Adrenal gland (tissue), 12 donors: ENCODE data around the gene ANKRD55. TPM values are rescaled to one million over a fixed set of nuclear protein-coding genes. Genes with fewer than 3 reads are reported as not detected.
"Not testable (repeated sequence)": the region's sequence is repeated elsewhere in the genome, so short reads cannot be mapped to it uniquely, and the experiment has no call there.

Experiments
- DNase-seq, 7 donors: peaks; one replicate each; pipeline ENCODE4 v3.0.0-alpha.2; 2019 to 2020
- H3K27ac ChIP-seq, 5 donors: fragments of 200-600 bp; sonication (generic) in 4 of 5; 1 replicate in 3 of 5; 2 replicates in 2 of 5; pipeline versions ENCODE4 v1.5.1 to v1.8.0; 2016 to 2020; ENCODE audit warnings: mild to moderate bottlenecking in 1 of 5
- H3K27me3 ChIP-seq: fragments of 200-600 bp; 2 replicates; pipeline ENCODE4 v1.8.0; 2021
- H3K36me3 ChIP-seq, 2 donors: fragments of 200-600 bp; replicated peaks in 1 of 2; 1 replicate in 1 of 2; 2 replicates in 1 of 2; pipeline versions ENCODE4 v1.5.1 to v1.8.0; 2018 to 2022
- H3K4me1 ChIP-seq, 2 donors: fragments of 200-600 bp; replicated peaks in 1 of 2; 1 replicate in 1 of 2; 2 replicates in 1 of 2; pipeline versions ENCODE4 v1.5.1 to v1.8.0; 2018 to 2021
- H3K4me3 ChIP-seq, 4 donors: fragments of 200-600 bp; sonication (generic) in 3 of 4; one replicate each; pipeline ENCODE4 v1.5.1; 2016 to 2018
- H3K9me3 ChIP-seq, 3 donors: fragments of 200-600 bp; sonication (generic) in 1 of 3; replicated peaks in 1 of 3; 1 replicate in 2 of 3; 2 replicates in 1 of 3; pipeline versions ENCODE4 v1.5.1 to v1.8.0; 2016 to 2021
- POLR2A ChIP-seq, 2 donors: fragments of 450-650 bp; IDR thresholded peaks; one replicate each; pipeline ENCODE4 v1.6.1; 2017; ENCODE audit warnings: antibody characterized with exemption in 2 of 2, mild to moderate bottlenecking in 2 of 2, moderate library complexity in 1 of 2
- WGBS, 4 donors: extraction: QIAGEN DNeasy Blood & Tissue Kit in 2 of 4; methylation state at CpG; one replicate each; pipeline versions ENCODE4 v1.1.5 to v1.1.7; 2013 to 2017; 5-methylcytosine and 5-hydroxymethylcytosine counted together
- intact Hi-C, 2 donors: fragments of 100-400 bp; cut with DNase I; formaldehyde crosslinking; loops; one replicate each; pipeline versions ENCODE4 v1.14.1 to v1.15.0; 2022 to 2023
- polyA plus RNA-seq, 3 donors: library from polyadenylated mRNA; stranded (reverse); fragments of 200-250 nt in 2 of 3; fragments of 350-450 nt in 1 of 3; fragmentation: Illumina TruSeq in 1 of 3; extraction: RNeasy Lipid Tissue Mini Kit (QIAGEN cat#74804) in 1 of 3; gene quantifications; one replicate each; pipeline ENCODE4 v1.2.3, GENCODE V29; 2013 to 2014
- total RNA-seq, 9 donors: library from RNA; depleted of rRNA in 4 of 9; stranded (reverse); fragments of >200 nt in 4 of 9; fragments of 120-200 nt in 1 of 9; fragmentation: NEBNext Ultra II Directional in 1 of 9; extraction: Animal tissue kit (Norgen Biotek cat#: 25700) in 1 of 9; gene quantifications; one replicate each; pipeline versions ENCODE4 v1.1.0 to v1.2.4, GENCODE V29; 2013 to 2023
- TF ChIP-seq, protein P1 (sequence below), 6 experiments: fragments of 450-650 bp in 4 of 6; fragments of 200-600 bp in 2 of 6; sonication (generic) in 1 of 6; IDR thresholded peaks; 1 replicate in 5 of 6; 2 replicates in 1 of 6; pipeline versions ENCODE4 v1.5.1 to v1.8.0; 2016 to 2021; ENCODE audit warnings: antibody characterized with exemption in 6 of 6, mild to moderate bottlenecking in 2 of 6, moderate library complexity in 1 of 6
- donor health status: healthy with polysubstance abuse.
- donor health status: Bipolar disorder and iron deficiency.
- donor health status: DM: yes; HTN: yes; CAD: no.
- donor health status: DM: no; HTN: no; CAD: no.
- donor health status: DM: no; HTN: no; CAD: no.
- donor health status: DM: yes; HTN: yes; CAD: no.

ANKRD55 gene
- total and polyA plus RNA-seq, 12 donors, result 0.03 to 0.81 (median 0.29) TPM; not detected in 4

GRCh38 chr5:56272765-56273164, 39.6 kb upstream of the ANKRD55 start:
- H3K4me1 ChIP-seq, result peaks cover 0 to 6% of the 10 kb centered on the region in 2 donors
- H3K36me3 ChIP-seq, result no peaks in the 10 kb centered on the region
- H3K27me3 ChIP-seq, result no peaks in the 10 kb centered on the region
- WGBS, 4 donors, result 83 to 95% (median 89%) methylated on average over 2 of the region's 2 CpGs
- intact Hi-C loops, result loop anchor here (10.0 kb wide), 3 partner anchors 212 to 1002 kb away; no protein-coding TSS in a partner anchor
- TF ChIP-seq POLR2A (IDR thresholded peaks at IDR 0.05), result no peak
- TF ChIP-seq, protein P1, sequence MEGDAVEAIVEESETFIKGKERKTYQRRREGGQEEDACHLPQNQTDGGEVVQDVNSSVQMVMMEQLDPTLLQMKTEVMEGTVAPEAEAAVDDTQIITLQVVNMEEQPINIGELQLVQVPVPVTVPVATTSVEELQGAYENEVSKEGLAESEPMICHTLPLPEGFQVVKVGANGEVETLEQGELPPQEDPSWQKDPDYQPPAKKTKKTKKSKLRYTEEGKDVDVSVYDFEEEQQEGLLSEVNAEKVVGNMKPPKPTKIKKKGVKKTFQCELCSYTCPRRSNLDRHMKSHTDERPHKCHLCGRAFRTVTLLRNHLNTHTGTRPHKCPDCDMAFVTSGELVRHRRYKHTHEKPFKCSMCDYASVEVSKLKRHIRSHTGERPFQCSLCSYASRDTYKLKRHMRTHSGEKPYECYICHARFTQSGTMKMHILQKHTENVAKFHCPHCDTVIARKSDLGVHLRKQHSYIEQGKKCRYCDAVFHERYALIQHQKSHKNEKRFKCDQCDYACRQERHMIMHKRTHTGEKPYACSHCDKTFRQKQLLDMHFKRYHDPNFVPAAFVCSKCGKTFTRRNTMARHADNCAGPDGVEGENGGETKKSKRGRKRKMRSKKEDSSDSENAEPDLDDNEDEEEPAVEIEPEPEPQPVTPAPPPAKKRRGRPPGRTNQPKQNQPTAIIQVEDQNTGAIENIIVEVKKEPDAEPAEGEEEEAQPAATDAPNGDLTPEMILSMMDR (IDR thresholded peaks at IDR 0.05), result no peak
- no peaks in the 10 kb centered on the region for H3K9me3 ChIP-seq
- H3K4me3 ChIP-seq, result no peak overlapping the region
- no peak for DNase-seq
- no peak overlapping the region for H3K27ac ChIP-seq

GRCh38 chr5:56270568-56271392, 37.6 kb upstream of the ANKRD55 start:
- TF ChIP-seq, protein P1 (IDR thresholded peaks at IDR 0.05), result peak; percentile 97 to 99 (median 99)
- TF ChIP-seq POLR2A (IDR thresholded peaks at IDR 0.05), result no peak
- peaks cover 0 to 6% of the 10 kb centered on the region in 2 donors for H3K4me1 ChIP-seq
- no peak overlapping the region for H3K27ac ChIP-seq
- H3K4me3 ChIP-seq, result no peak overlapping the region
- intact Hi-C loops, result loop anchor here (2.0 to 10.0 kb wide), 4 partner anchors 214 to 1004 kb away; no protein-coding TSS in a partner anchor
- no peaks in the 10 kb centered on the region for H3K36me3 ChIP-seq
- peak; percentile 78 to 94 (median 84) for DNase-seq
- WGBS, 4 donors, result 33 to 59% (median 43%) methylated on average over 4 to 6 of the region's 6 CpGs
- H3K27me3 ChIP-seq, result no peaks in the 10 kb centered on the region
- no peaks in the 10 kb centered on the region for H3K9me3 ChIP-seq

DNA sequence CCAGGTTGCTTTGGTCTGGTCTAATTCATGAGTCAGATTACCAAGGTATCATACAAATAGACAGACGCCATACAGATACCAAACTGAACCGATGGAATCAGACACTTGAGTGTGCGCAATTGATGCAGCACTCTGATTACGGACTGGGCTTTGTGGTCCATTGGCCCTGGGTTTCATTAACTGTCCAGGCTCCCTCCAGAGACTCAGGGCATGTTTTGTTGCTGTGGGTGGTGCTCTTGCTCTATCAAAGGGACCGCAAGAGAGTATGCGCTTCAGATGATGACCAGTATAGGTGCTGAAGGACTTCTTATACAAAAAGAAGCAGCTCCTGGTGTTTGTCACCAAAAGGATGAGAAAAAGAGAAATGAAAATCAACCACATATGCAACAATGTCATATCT, 36.9 kb upstream of the ANKRD55 start:
- TF ChIP-seq, protein P1 (IDR thresholded peaks at IDR 0.05), result no peak
- no peak for TF ChIP-seq POLR2A (IDR thresholded peaks at IDR 0.05)
- intact Hi-C loops, result loop anchor here (2.0 to 10.0 kb wide), 4 partner anchors 215 to 1005 kb away; no protein-coding TSS in a partner anchor

DNA sequence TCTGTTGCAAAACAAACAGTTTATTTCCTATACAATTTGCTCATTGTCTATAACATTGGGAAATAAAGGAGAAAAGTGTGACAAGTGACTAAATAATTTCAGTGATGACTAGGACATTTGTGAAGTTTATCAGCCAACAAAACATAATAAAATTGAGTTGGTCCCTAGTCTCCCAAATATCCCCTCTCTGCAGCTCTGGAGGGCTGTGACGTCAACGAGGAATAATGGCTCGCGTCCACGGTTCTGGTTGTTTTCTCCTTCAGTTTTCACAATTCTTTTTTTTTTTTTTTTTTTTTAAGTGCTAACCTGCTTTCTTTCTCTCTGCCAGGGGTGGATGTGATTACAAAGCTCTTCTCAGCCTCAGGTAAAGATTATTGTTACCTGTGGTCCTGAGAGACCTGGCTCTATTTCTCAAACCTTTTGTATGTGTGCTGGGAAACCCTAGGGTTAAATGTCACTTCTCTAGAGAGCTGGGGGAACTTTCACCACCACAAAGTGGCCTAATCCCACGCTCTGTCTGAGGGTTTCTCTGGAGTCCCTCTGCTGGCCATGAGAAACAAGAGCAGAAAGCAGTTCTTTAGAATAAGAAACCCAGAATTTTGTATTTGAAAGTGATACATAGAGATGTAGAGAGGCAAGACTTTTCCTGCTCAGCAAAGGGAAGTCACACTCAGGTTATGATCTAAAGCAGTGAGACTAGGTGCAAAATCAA, 36.2 kb upstream of the ANKRD55 start:
- peak in 3 of 7 donors; percentile 32 to 42 (median 35) for DNase-seq
- Histone ChIP-seq H3K27me3 (no peaks in the 10 kb centered on the region), H3K27ac (no peak overlapping the region), H3K36me3 (no peaks in the 10 kb centered on the region), H3K4me1 (peaks cover 0 to 6% of the 10 kb centered on the region in 2 donors), H3K4me3 (no peak overlapping the region), H3K9me3 (no peaks in the 10 kb centered on the region)
- WGBS, 4 donors, result 27 to 43% (median 38%) methylated on average over 6 of the region's 6 CpGs
- intact Hi-C loops, result no loop called here
- TF ChIP-seq POLR2A (IDR thresholded peaks at IDR 0.05), result no peak
- TF ChIP-seq, protein P1 (IDR thresholded peaks at IDR 0.05), result peak; percentile 22 to 52 (median 43)

More for the DNA sequence above, 36.9 kb upstream of the ANKRD55 start:
- 80 to 88% (median 86%) methylated on average over 5 to 6 of the region's 6 CpGs for WGBS, 4 donors
- Histone ChIP-seq H3K4me3 (no peak overlapping the region), H3K4me1 (peaks cover 0 to 6% of the 10 kb centered on the region in 2 donors), H3K27me3 (no peaks in the 10 kb centered on the region), H3K9me3 (no peaks in the 10 kb centered on the region), H3K27ac (no peak overlapping the region), H3K36me3 (no peaks in the 10 kb centered on the region)
- DNase-seq, result no peak

- DNase-seq, intact Hi-C loops, H3K4me1 ChIP-seq, H3K4me3 ChIP-seq, H3K9me3 ChIP-seq, H3K27me3 ChIP-seq, H3K27ac ChIP-seq, H3K36me3 ChIP-seq: not testable (repeated sequence)
- 81 to 92% (median 86%) methylated on average over 3 of the region's 3 CpGs for WGBS, 4 donors
Measured at GRCh38 chr5:56268707-56269106, 35.6 kb upstream of the ANKRD55 start.
